ENCODE results near the gene ROGDI. TPM values are rescaled to one million over a fixed set of nuclear protein-coding genes. Genes with fewer than 3 reads are reported as not detected.

The ROGDI gene
- total RNA-seq, 6 experiments from 2014 or later = 16.8 to 20.1 (median 18.5) TPM

DNA sequence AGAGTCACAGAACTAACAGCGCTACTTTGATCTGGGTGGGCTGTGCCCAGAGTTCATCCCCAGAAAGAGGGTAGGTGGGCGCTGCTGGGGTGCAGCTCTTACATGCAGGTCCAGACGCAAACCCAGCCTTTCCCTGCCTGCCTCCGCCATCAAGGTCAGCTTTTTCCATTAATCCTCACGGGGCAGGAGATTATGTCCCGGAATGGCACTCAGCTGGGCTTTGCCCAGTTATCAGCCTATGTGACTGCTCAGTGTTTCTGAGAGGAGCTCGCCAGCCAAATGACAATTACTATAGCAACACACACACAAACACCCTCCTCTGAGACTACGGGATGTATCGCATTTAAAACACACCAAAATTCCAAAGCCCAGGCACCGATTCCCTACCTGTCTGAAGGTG, 24.5 kb upstream of the ROGDI start:
- Mint-ChIP-seq H3K4me3 (no peak overlapping the region), H3K27ac (no peak overlapping the region), H3K9me3 (no peaks in the 10 kb centered on the region), H3K4me1 (ENCODE audit: low read depth) (peaks cover 4% of the 10 kb centered on the region; the same call in 1 of the 2 replicates), H3K36me3 (ENCODE audit: low read depth) (peaks cover 35% of the 10 kb centered on the region), H3K27me3 (ENCODE audit: insufficient read depth) (no peaks in the 10 kb centered on the region; the same call in 1 of the 2 replicates)
- DNase-seq = no peak
- TF ChIP-seq, protein P1, sequence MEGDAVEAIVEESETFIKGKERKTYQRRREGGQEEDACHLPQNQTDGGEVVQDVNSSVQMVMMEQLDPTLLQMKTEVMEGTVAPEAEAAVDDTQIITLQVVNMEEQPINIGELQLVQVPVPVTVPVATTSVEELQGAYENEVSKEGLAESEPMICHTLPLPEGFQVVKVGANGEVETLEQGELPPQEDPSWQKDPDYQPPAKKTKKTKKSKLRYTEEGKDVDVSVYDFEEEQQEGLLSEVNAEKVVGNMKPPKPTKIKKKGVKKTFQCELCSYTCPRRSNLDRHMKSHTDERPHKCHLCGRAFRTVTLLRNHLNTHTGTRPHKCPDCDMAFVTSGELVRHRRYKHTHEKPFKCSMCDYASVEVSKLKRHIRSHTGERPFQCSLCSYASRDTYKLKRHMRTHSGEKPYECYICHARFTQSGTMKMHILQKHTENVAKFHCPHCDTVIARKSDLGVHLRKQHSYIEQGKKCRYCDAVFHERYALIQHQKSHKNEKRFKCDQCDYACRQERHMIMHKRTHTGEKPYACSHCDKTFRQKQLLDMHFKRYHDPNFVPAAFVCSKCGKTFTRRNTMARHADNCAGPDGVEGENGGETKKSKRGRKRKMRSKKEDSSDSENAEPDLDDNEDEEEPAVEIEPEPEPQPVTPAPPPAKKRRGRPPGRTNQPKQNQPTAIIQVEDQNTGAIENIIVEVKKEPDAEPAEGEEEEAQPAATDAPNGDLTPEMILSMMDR (IDR thresholded peaks at IDR 0.05) = no peak

DNA sequence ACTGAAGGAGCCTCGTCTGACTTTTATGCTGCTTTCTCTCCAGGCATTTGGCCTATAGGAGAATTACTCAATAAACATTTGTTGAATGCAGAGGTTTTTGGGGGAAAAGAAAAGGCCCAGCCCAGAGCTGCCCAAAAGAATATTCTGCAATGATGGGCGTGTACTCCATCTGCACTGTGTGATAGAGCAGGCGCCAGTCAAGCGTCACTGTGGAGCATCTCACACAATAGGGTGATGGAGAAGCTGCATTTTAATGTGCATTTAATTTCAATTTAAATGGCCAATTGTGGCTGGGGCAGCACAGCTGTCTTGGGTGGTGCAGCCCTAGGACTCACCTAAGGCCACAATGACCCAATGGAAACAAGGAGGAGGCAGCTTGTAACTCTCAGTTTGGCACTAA, 24.1 kb upstream of the ROGDI start:
- TF ChIP-seq, protein P1 (IDR thresholded peaks at IDR 0.05) = no peak
- no peak overlapping the region for H3K4me3 Mint-ChIP-seq
- peaks cover 4% of the 10 kb centered on the region; the same call in 1 of the 2 replicates for H3K4me1 Mint-ChIP-seq (ENCODE audit: low read depth)
- H3K9me3 Mint-ChIP-seq = no peaks in the 10 kb centered on the region
- peaks cover 33% of the 10 kb centered on the region for H3K36me3 Mint-ChIP-seq (ENCODE audit: low read depth)
- H3K27me3 Mint-ChIP-seq (ENCODE audit: insufficient read depth) = no peaks in the 10 kb centered on the region; the same call in 1 of the 2 replicates
- DNase-seq = no peak
- H3K27ac Mint-ChIP-seq = no peak overlapping the region

DNA sequence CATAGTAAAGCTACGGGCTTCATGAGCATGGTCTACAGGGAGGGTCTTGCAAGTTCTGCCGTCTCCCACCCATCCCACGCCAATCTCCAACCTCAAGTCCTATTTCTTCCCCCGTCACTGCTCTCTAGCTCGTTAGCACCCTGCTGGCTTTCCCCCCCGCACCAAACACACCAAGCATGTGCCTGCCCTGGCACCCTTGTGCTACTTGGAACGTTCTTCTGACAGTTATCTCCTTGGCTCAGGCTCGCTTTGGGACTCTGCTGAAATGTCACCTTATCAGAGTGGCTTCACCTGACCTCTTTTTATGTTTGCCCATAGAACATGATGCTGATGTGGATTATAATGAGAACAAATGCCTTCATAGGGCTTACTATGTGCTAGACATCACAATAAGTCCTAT, 22.8 kb upstream of the ROGDI start:
- Mint-ChIP-seq H3K27ac (no peak overlapping the region), H3K36me3 (ENCODE audit: low read depth) (peaks cover 23% of the 10 kb centered on the region), H3K4me1 (ENCODE audit: low read depth) (peaks cover 4% of the 10 kb centered on the region; the same call in 1 of the 2 replicates), H3K4me3 (no peak overlapping the region), H3K9me3 (no peaks in the 10 kb centered on the region), H3K27me3 (ENCODE audit: insufficient read depth) (no peaks in the 10 kb centered on the region)
- no peak for DNase-seq
- TF ChIP-seq, protein P1 (IDR thresholded peaks at IDR 0.05) = no peak

DNA sequence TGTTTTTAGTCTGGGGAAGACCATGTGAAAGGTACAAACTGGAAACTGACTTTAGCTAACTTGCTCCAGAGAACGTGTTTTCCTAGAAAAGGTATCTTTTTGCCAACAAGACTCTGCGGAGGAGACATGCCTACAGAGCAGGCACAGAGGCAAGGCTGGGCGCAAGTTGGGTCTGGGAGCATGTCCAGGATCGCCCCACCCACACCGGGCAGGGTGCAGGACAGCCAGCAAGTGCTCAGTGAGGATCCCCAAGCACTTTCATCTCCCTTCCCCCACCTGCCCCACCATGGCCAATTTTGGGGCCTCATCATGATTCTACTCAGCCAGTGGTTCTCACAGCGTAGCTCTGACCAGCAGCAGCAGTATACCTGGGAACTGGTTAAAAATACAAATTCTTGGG, 18.2 kb upstream of the ROGDI start:
- no peak overlapping the region for H3K4me3 Mint-ChIP-seq
- TF ChIP-seq, protein P1 (IDR thresholded peaks at IDR 0.05) = no peak
- H3K27ac Mint-ChIP-seq = no peak overlapping the region
- DNase-seq = no peak
- H3K27me3 Mint-ChIP-seq (ENCODE audit: insufficient read depth) = peaks cover 2% of the 10 kb centered on the region; the same call in 1 of the 2 replicates
- no peaks in the 10 kb centered on the region for H3K4me1 Mint-ChIP-seq (ENCODE audit: low read depth)
- no peaks in the 10 kb centered on the region for H3K9me3 Mint-ChIP-seq
- peaks cover 31% of the 10 kb centered on the region for H3K36me3 Mint-ChIP-seq (ENCODE audit: low read depth)

DNA sequence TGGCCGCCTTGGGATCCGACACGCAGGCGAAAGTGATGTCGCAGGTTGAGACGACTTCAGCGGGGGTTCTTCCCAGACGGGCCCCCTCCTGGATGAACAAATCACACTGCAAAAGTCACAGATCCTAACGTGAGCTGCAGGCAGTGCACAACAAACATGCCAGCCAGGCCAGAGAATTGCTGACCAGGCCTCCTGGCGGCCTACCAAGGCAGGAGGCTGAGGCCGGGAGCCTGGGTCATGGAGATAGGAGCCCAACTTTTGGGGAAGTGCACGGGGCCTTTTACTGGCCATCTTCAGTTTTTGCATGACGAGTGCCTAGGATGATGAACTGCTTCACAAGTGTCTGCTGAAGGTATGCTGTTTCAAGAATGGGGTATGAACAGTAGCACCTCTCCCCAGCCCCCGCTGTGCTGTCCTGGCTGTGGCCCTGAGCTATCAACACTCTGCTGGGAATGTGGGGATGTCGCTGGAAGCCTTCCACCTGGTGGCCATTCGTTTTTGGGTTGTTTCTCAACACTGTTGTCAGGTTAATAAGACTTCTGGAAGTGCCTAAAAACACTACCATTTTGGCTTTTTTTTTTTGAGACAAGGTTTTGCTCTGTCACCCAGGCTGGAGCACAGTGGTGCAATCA, 12.2 kb upstream of the ROGDI start:
- no peak for DNase-seq
- Mint-ChIP-seq H3K9me3 (no peaks in the 10 kb centered on the region), H3K36me3 (ENCODE audit: low read depth) (peaks cover 37% of the 10 kb centered on the region), H3K27me3 (ENCODE audit: insufficient read depth) (peaks cover 4% of the 10 kb centered on the region), H3K4me1 (ENCODE audit: low read depth) (no peaks in the 10 kb centered on the region), H3K27ac (no peak overlapping the region), H3K4me3 (no peak overlapping the region)
- TF ChIP-seq, protein P1 (IDR thresholded peaks at IDR 0.05) = peak; percentile 39
